HG02798 (cell line): Measurements from ENCODE around the gene FNBP1L.

Experiments used
- ATAC-seq: cut with Tn5 transposase; IDR thresholded peaks from one replicate; pipeline ENCODE4 v1.9.1; 2021; ENCODE audit warnings: mild to moderate bottlenecking; ENCODE audit not compliant: unreplicated experiment, poor library complexity

FNBP1L gene

DNA sequence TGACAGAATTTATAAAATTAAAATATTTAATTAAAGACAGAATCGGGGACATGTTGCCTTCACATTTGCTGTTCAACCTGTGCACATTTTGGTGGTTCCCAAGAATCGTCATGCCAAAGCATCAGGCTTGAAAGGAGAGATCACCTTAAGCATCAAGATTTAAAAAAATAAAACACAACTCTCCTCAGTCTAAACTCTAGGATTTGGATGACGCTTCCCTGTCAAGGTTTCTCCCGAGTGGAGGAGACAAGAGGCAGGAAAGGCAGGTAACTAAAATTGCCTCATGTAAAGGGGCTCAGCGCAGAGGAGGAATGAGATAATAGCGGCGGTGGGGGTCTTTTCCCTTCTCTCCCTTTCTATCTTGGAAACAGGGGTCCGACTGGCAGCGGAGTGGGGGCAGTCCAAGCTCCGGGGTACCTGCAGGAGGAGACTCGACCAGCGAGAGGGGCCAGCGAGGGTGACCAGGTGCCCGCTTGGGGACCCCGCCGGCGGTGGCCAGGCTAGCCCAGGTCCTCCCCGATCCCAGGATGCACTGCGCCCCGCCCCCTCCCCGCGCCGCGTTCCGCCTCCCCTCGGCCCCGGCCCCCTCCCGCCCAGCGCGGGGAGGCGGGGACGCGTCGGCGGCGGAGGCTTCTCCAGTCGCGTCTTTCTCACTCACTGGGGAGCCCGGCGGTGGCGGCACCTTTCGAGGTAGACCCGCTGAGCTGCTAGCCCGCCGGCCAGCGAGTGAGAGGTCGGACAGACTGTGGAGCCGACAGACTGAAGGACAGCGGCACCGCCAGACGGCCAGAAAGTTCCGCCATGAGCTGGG is at the start of gene FNBP1L:
Gene FNBP1L, plus strand, starts transcription at position 638 of the 811 bp plus-strand sequence. Its CDS starts 164 bp downstream, at position 802.
- ATAC-seq = no peak

- ATAC-seq = no peak
These were observed 48.1 kb upstream of the FNBP1L start for GRCh38 chr1:93399781-93400180.

DNA sequence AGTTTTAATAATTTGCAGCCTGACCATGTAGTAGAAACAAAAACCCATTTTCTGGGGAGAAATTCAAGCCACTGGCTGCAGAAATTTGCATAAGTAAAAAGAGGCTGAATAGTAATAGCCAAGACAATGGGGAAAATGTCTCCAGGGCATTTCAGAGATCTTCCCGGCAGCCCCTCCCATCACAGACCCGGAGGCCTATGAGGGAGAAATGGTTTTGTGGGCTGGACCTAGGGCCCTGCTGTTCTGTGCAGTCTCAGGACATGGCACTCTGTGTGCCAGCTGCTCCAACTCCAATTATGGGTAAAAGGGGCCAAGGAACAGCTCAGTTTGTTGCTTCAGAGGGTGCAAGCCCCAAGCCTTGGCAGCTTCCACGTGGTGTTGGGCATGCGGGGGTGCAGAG is 39.7 kb upstream of the FNBP1L start:
- ATAC-seq = no peak

GRCh38 chr1:93411000-93411399 is 36.9 kb upstream of the FNBP1L start:
- no peak for ATAC-seq

DNA sequence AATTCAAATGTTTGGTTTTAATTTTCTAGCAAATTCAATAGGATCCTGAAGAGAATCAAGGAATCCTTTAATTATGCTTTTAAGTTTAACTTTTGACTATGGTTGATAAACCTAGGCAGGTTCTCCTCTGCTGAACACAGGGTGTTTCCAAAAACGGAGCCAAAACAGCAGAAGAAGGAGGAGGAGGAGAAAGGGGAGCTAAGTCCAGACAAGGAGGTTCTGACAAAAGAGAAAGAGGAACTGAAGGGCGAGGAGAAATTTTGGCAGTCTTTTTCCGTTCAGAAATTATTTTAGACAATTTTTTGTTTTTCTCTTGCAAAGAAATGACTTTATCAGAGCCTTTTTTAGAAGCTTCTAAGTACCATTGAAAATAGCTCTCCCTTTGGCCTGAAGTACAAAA is 33.2 kb upstream of the FNBP1L start:
- no peak for ATAC-seq

DNA sequence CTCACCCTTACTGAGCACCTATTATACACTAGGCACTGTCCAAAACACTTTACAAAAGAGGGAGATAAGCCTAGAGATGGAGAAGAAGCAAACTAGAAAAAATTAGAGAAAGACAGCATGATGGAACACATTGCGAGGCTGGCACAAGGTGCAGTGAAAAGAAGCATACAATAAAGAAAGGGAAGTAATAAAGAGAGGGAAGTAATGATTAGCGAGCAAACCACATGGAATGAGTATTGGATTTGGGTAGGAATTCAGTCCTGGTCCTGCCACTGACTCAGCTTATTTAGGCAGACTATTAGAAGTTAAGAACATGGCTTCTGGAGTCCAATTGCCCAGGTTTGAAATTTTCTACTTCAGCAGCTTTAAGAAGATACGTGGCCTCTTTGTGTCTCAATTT is 32.6 kb upstream of the FNBP1L start:
- ATAC-seq = no peak

- ATAC-seq = no peak
These were observed 31.7 kb upstream of the FNBP1L start for GRCh38 chr1:93416183-93416582.

DNA sequence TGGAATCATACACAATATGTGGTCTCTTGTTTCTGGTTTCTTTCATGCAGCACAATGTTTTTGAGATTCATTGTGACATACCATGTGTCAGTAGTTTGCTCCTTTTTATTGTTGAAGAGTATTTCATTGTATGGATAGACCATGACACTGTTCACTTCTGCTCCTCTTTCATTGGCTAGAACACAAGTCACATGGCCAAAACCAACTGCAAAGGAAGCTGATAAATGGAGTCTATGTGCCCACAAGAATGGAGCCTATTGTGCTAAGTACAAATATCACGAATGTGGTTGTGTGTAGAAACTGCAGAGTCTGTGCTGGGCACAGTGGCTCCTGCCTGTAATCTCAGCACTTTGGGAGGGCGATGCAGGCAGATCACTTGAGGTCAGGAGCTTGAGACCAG is 28.6 kb upstream of the FNBP1L start:
- ATAC-seq = no peak

- no peak for ATAC-seq
These were observed 27.5 kb upstream of the FNBP1L start for GRCh38 chr1:93420400-93420799.

GRCh38 chr1:93426181-93426580 is 21.7 kb upstream of the FNBP1L start:
- no peak for ATAC-seq

DNA sequence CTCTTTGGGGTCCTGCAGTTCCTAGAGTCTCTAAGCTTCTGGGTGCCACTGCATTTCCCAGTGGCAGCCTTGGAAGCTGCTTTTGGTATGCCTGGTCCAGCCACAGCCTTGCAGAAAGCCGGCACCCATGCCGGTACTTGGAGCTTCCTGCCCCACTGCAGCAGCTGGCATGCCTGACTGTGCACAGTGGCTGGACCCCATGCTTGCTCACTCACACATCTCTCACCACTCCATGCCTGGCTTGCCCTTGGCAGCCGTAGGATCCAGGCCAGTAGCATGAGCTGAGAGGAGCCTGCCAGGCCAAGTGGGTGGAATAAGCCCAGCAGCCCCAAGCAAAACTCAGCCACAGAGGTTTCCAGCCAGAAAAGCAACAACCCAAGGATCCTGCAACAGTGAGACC is 20.3 kb upstream of the FNBP1L start:
- no peak for ATAC-seq

- ATAC-seq = no peak
These were observed 14.4 kb upstream of the FNBP1L start for GRCh38 chr1:93433407-93433961.

DNA sequence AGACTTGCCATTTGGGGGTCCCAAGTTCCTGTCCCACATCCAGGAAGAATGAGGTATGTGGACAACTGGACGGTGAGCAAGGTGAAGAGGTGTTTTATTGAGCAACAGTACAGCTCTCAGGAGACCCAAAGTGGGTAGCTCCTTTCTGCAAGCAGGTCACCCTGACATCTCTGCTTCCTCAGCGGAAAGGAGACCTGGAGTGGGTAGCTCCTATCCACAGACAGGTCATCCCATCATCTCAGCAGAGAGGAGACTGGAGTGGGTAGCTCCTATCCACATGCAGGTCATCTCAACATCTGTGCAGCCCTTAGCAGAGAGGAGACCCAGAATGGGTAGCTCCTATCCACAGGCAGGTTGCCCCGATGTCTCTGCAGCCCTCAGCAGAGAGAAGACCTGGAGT is 13.8 kb upstream of the FNBP1L start:
- no peak for ATAC-seq

- ATAC-seq = no peak
These were observed 12.9 kb upstream of the FNBP1L start for GRCh38 chr1:93434987-93435386.

GRCh38 chr1:93435443-93435842 is 12.5 kb upstream of the FNBP1L start:
- ATAC-seq = no peak

DNA sequence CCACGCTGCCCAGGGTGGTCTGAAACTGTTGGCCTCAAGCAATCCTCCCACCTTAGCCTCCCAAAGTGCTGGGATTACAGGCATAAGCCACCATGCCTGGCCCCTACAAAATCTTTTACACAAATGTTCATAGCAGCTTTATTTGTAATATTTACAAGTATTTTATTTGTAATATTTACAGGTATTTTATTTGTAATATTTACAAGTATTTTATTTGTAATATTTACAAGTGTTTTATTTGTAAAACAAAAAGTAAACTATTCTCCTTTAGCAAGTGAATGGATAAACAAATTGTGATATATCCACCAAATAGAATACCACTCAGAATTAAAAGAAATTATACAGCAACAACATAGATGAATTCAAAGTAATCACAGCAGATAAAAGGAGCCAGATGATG is 11.4 kb upstream of the FNBP1L start:
- no peak for ATAC-seq

- peak; percentile 68 for ATAC-seq
These were observed 9.8 kb upstream of the FNBP1L start for GRCh38 chr1:93437976-93438605.

GRCh38 chr1:93438716-93439115 is 9.2 kb upstream of the FNBP1L start:
- ATAC-seq = no peak

GRCh38 chr1:93440272-93440671 is 7.6 kb upstream of the FNBP1L start:
- no peak for ATAC-seq

- no peak for ATAC-seq
These were observed 7.2 kb upstream of the FNBP1L start for GRCh38 chr1:93440706-93441105.

DNA sequence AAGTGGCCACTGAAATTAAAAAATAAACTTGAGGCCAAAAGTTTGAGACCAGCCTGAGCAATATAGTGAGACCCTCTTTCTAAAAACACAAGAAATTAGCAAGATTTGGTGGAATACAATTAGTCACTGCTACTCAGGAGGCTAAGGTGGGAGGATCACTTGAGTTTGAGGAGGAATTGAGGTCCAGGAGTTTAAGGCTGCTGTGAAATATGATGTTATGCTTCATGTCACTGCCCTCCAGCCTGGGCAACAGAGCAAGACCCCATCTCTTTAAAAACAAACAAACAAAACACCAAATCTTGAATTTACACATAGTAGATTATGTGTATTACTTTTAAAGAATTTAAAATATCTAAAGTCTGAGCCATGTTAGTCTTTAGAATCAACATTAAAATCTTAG is 6.3 kb upstream of the FNBP1L start:
- no peak for ATAC-seq
